ENCODE measurements around the gene EXTL2.

GRCh38 chr1:100902365-100902764 lies 7.7 kb upstream of the EXTL2 start:
- no peak for TF ChIP-seq CTCF (IDR thresholded peaks at IDR 0.05)
- no peak for TF ChIP-seq POLR2AphosphoS5 (IDR thresholded peaks at IDR 0.05)
- no peak for TF ChIP-seq POLR2A (IDR thresholded peaks at IDR 0.05)
- no peak for TF ChIP-seq EP300 (IDR thresholded peaks at IDR 0.05)

Data from stomach (tissue), 4 donors.